Breast epithelium (tissue), 4 donors: ENCODE measurements around the gene APOC1. TPM values are rescaled to one million over a fixed set of nuclear protein-coding genes. Genes with fewer than 3 reads are reported as not detected.

Source experiments
- DNase-seq, 2 donors: peaks; one replicate each; pipeline ENCODE4 v3.0.0-alpha.2; 2019; ENCODE audit warnings: low spot score in 2 of 2
- H3K27ac ChIP-seq, 2 donors: fragments of 200-600 bp; sonication (generic) in 1 of 2; one replicate each; pipeline ENCODE4 v1.5.1; 2016 to 2019; ENCODE audit warnings: mild to moderate bottlenecking in 1 of 2
- H3K27me3 ChIP-seq, 2 donors: fragments of 200-600 bp; sonication (generic) in 1 of 2; one replicate each; pipeline versions ENCODE4 v1.5.1 to v1.6.0; 2017 to 2019; ENCODE audit warnings: control low read depth in 1 of 2, mild to moderate bottlenecking in 1 of 2
- H3K36me3 ChIP-seq: fragments of 200-600 bp; one replicate; pipeline ENCODE4 v1.5.1; 2019
- H3K4me1 ChIP-seq, 2 donors: fragments of 200-600 bp; sonication (generic); one replicate each; pipeline ENCODE4 v1.5.1; 2016 to 2019; ENCODE audit warnings: control low read depth in 1 of 2
- H3K4me3 ChIP-seq, 3 donors: fragments of 200-600 bp; sonication (generic); 1 replicate in 2 of 3; 2 replicates in 1 of 3; pipeline ENCODE4 v1.5.1; 2016 to 2019; ENCODE audit warnings: mild to moderate bottlenecking in 3 of 3, moderate library complexity in 2 of 3
- H3K9me3 ChIP-seq, 2 donors: fragments of 200-600 bp; sonication (generic) in 1 of 2; one replicate each; pipeline ENCODE4 v1.5.1; 2016 to 2019; ENCODE audit warnings: control low read depth in 1 of 2
- CTCF ChIP-seq, 3 donors: fragments of 450-650 bp; IDR thresholded peaks; one replicate each; pipeline ENCODE4 v1.5.1; 2016 to 2017; ENCODE audit warnings: antibody characterized with exemption in 3 of 3, mild to moderate bottlenecking in 3 of 3, moderate library complexity in 3 of 3
- POLR2A ChIP-seq: fragments of 450-650 bp; IDR thresholded peaks from one replicate; pipeline ENCODE4 v1.6.1; 2016; ENCODE audit warnings: antibody characterized with exemption, mild to moderate bottlenecking, moderate library complexity
- POLR2AphosphoS5 ChIP-seq, 3 donors: sonication (generic); formaldehyde crosslinking; IDR thresholded peaks; one replicate each; pipeline ENCODE4 v1.6.1; 2017; ENCODE audit warnings: antibody characterized with exemption in 3 of 3
- intact Hi-C: fragments of 100-400 bp; cut with DNase I; formaldehyde crosslinking; loops from one replicate; pipeline ENCODE4 v1.15.1; 2023; ENCODE audit warnings: low total_unique reads
- total RNA-seq, 3 donors: library from RNA; depleted of rRNA; stranded (reverse); fragments of >200 nt; gene quantifications; one replicate each; pipeline ENCODE4 v1.1.0, GENCODE V29; 2016

The APOC1 gene
- total RNA-seq, 3 donors from 2014 or later, result 59.0 to 285 (median 78.7) TPM

GRCh38 chr19:44959691-44960090 is 45.3 kb downstream of the APOC1 start:
- Histone ChIP-seq H3K36me3 (peaks cover 2% of the 10 kb centered on the region), H3K27ac (no peak overlapping the region), H3K4me1 (peaks cover 11 to 17% of the 10 kb centered on the region in 2 donors), H3K27me3 (no peaks in the 10 kb centered on the region), H3K9me3 (no peaks in the 10 kb centered on the region), H3K4me3 (no peak overlapping the region)
- TF ChIP-seq CTCF (IDR thresholded peaks at IDR 0.05), result no peak
- no peak for TF ChIP-seq POLR2AphosphoS5 (IDR thresholded peaks at IDR 0.05)
- no peak for TF ChIP-seq POLR2A
- intact Hi-C loops, result no loop called here
- no peak for DNase-seq

DNA sequence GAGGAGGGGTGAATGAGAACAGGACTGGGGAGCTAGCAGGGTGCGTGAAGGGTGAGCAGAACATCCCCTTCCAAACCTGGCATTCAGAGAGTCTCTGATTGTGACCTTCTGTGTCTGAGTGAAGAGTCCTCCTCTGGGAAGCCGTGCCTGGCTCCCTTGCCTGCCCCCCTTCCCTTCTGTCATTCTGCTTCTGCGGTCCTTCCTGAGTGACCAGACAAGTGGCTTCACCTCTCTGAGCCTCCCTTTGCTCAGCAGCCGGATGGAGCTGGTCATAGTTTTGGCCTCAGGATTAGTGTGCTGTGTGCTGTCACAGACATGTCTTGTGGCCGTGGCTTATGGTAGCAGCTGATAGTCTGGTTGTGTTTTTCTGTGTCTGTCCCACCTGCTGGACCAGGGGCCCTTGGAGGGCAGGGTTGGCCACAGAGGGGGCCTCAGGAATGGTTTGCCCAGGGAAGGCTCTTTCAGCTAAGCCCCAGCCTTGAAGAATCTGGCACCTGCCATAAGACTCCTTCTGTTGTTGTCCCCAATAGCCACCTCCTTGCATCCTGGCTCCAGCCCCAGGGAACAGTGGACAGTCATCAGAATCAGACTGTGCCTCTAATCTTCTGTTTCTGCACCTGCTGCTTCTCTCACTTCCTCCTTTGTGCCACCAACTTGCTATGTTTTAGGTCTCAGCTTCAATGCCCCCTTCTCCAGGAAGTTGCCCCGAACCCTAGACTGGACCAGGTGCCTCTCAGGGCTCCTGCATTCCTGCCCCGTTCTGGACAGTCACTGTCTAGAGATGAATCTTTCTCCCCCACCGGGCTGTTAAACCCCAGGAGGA is 46.7 kb downstream of the APOC1 start:
- TF ChIP-seq POLR2A (no peak), CTCF (IDR thresholded peaks at IDR 0.05) (no peak), POLR2AphosphoS5 (IDR thresholded peaks at IDR 0.05) (no peak)
- H3K27me3 ChIP-seq, result no peaks in the 10 kb centered on the region
- no peak overlapping the region for H3K27ac ChIP-seq
- no peaks in the 10 kb centered on the region for H3K9me3 ChIP-seq
- no peak for DNase-seq
- intact Hi-C loops, result no loop called here
- no peak overlapping the region for H3K4me3 ChIP-seq
- peaks cover 4% of the 10 kb centered on the region for H3K36me3 ChIP-seq
- peaks cover 7 to 17% of the 10 kb centered on the region in 2 donors for H3K4me1 ChIP-seq

GRCh38 chr19:44961821-44962220 is 47.4 kb downstream of the APOC1 start:
- DNase-seq, result no peak
- peaks cover 4% of the 10 kb centered on the region for H3K36me3 ChIP-seq

GRCh38 chr19:44968118-44968517 is 53.7 kb downstream of the APOC1 start:
- H3K27me3 ChIP-seq, result no peaks in the 10 kb centered on the region
- DNase-seq, result no peak
- H3K4me3 ChIP-seq, result no peak overlapping the region
- no peak for TF ChIP-seq CTCF (IDR thresholded peaks at IDR 0.05)
- TF ChIP-seq POLR2AphosphoS5 (IDR thresholded peaks at IDR 0.05), result no peak
- no peak for TF ChIP-seq POLR2A
- H3K27ac ChIP-seq, result no peak overlapping the region
- no peaks in the 10 kb centered on the region for H3K9me3 ChIP-seq
- H3K4me1 ChIP-seq, result no peaks in the 10 kb centered on the region
- intact Hi-C loops, result loop anchor here (2.0 kb wide), 1 partner anchor 17 kb away; no protein-coding TSS in a partner anchor
- H3K36me3 ChIP-seq, result peaks cover 12% of the 10 kb centered on the region

More at GRCh38 chr19:44961821-44962220, 47.4 kb downstream of the APOC1 start:
- no peaks in the 10 kb centered on the region for H3K9me3 ChIP-seq
- no peak overlapping the region for H3K4me3 ChIP-seq
- H3K27me3 ChIP-seq, result no peaks in the 10 kb centered on the region
- TF ChIP-seq CTCF (IDR thresholded peaks at IDR 0.05) (no peak), POLR2A (no peak), POLR2AphosphoS5 (IDR thresholded peaks at IDR 0.05) (no peak)
- intact Hi-C loops, result no loop called here
- H3K4me1 ChIP-seq, result peaks cover 0 to 10% of the 10 kb centered on the region in 2 donors
- H3K27ac ChIP-seq, result no peak overlapping the region

DNA sequence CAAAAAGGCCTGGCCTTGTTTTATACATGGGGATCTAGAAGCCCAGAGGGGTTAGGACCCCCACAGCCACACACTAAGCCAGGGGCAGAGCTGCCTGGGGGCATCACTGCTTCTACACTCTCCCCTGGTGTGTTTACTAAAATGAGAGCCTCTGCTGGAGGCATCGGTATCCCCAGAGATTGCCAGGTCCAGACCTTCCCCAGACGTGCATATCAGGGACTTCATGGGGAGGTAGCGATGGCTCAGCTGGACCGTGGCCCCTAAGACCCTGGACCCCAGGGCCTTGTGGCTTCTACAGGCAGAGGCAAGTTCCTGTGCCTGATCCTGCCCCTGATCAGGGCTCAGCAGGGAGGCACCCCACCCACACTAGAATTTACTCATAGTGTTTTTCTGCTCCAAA is 54.3 kb downstream of the APOC1 start:
- TF ChIP-seq POLR2AphosphoS5 (IDR thresholded peaks at IDR 0.05) (no peak), POLR2A (no peak), CTCF (IDR thresholded peaks at IDR 0.05) (no peak)
- Histone ChIP-seq H3K27me3 (no peaks in the 10 kb centered on the region), H3K27ac (no peak overlapping the region), H3K36me3 (peaks cover 12% of the 10 kb centered on the region), H3K4me3 (no peak overlapping the region), H3K4me1 (no peaks in the 10 kb centered on the region), H3K9me3 (no peaks in the 10 kb centered on the region)
- intact Hi-C loops, result loop anchor here (2.0 kb wide), 1 partner anchor 16 kb away; no protein-coding TSS in a partner anchor
- no peak for DNase-seq
